Activated CD4-positive, alpha-beta T cell treated with anti-CD3 and anti-CD28 coated beads, Interleukin-2, amount 50 U/mL, for 48 hours (primary cell): Measurements from ENCODE around the gene FNDC8.
A peak's percentile ranks its signal among the peaks of the same experiment; 100 is the strongest.
"Not testable (repeated sequence)": the region's sequence is repeated elsewhere in the genome, so short reads cannot be mapped to it uniquely, and the experiment has no call there.

Experiments used
- DNase-seq, 2 experiments: peaks; one replicate each; pipeline ENCODE4 v3.0.0-alpha.2; 2020

Gene FNDC8

DNA sequence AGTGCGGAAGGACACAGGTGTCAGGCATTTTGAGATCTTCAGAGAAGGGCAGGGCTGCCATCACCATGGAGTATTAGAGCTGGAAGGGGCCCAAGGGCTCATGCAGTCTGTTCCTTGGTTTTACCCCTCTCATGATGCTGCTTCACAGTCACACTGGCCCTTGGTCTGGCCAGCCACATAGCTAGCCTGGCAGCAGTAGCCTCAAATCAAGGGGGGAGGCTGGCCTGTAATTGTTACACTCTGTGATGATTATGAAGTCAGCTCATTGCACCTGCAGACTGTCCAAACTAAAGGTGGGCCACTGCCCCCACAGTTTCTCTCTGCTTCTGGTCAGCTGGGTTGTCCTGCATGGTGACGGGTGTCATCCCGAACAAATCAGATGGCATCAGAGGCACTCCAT, at the start of gene FNDC8:
FNDC8 (plus strand) TSS at position 301 of the 400 bp plus-strand sequence; CDS start at position 380, 79 bp downstream.
- DNase-seq = no peak

DNA sequence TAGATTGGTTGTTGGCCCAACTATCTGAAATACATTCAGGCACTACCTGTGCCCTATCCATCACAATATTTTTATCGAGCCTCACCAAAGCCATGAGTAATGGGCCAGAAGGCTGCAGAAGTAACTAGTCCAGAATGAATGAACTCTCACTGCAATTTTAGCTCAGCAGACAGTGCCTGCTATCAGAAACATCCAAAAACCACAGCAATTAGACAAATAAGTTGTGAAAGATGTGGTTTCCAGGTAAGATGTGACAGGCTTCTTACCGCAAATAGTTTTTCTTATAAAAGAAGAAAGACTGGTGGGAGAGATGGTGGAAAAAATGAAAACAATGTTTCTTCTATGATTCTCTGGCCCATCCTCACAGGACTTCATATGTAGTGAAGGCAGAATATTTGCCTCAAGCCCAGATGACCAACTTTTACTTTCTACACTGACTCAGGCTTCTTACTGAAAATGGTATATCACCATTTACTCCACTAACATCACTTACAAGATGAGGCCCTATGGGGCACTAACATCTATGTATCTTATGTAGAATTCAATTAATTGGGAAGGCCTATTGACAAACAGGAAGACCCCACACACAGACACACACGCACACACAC, 48.1 kb upstream of the FNDC8 start:
- no peak for DNase-seq

DNA sequence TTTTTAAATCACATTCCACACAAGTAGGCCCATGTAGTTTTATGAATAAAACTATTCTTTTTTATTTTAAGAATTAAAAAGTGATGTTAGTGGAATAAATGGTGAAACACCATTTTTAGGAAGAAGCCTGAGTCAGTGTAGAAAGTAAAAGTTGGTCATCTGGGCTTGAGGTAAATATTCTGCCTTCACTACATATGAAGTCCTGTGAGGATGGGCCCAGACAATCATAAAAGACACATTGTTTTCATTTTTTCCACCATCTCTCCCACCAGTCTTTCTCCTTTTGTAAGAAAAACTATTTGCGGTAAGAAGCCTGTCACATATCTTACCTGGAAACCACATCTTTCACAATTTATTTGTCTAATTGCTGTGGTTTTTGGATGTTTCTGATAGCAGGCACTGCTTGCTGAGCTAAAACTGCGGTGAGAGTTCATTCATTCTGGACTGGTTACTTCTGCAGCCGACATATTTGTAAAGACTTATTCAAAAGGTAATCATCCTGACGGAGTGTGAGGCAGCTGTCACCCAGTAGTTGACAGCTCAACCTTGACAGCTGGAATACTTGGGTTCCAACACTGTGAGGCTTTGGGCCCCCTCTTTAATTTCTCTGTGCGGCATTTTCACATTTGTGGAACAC, 47.3 kb upstream of the FNDC8 start:
- DNase-seq = no peak

- DNase-seq = no peak
Observed at GRCh38 chr17:35074711-35075707, 46.4 kb upstream of the FNDC8 start.

DNA sequence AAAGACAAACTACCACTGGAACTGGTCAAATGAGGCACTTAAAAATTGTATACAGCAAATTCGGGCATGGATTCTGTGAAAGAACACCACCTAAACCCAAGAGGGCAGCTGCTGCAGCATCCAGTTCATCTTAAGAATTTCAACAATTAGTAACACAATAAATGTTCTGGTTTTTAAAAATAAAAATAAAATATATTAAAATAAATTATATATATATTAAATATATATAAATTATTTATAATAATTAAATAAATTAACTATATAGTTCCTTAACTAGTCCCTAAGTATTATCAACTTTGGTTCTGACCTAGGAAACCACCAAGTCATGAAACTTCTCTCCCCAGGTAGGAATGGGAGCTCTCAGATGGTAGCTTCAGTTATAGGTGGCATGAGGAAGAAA, 44.5 kb upstream of the FNDC8 start:
- DNase-seq = no peak

GRCh38 chr17:35079547-35080423, 41.6 kb upstream of the FNDC8 start:
- DNase-seq = no peak

- DNase-seq = no peak
Observed at GRCh38 chr17:35080536-35080935, 40.9 kb upstream of the FNDC8 start.

GRCh38 chr17:35081638-35082037, 39.8 kb upstream of the FNDC8 start:
- DNase-seq = no peak

- no peak for DNase-seq
Observed at GRCh38 chr17:35082073-35082657, 39.2 kb upstream of the FNDC8 start.

- no peak for DNase-seq
Observed at GRCh38 chr17:35083071-35083470, 38.3 kb upstream of the FNDC8 start.

DNA sequence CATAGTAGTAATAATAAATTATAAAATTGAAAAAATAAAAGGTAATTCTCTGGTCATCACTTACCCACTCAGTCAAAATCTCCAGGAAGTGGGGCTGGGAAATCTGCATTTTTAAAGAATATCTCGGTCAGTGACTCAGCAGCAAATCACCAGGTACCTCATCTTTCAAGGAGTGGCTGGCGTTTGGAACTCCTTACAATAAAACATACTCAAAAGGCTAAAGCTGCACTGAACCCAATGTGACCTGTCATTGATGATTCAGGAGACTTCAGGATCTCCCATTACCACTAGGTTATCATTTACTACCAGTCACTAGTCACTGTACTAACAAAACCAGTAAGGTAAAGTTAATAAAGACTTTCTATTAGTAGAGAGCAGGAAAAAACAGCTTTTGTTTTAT, 36.4 kb upstream of the FNDC8 start:
- no peak for DNase-seq

GRCh38 chr17:35086164-35086563, 35.3 kb upstream of the FNDC8 start:
- no peak for DNase-seq

DNA sequence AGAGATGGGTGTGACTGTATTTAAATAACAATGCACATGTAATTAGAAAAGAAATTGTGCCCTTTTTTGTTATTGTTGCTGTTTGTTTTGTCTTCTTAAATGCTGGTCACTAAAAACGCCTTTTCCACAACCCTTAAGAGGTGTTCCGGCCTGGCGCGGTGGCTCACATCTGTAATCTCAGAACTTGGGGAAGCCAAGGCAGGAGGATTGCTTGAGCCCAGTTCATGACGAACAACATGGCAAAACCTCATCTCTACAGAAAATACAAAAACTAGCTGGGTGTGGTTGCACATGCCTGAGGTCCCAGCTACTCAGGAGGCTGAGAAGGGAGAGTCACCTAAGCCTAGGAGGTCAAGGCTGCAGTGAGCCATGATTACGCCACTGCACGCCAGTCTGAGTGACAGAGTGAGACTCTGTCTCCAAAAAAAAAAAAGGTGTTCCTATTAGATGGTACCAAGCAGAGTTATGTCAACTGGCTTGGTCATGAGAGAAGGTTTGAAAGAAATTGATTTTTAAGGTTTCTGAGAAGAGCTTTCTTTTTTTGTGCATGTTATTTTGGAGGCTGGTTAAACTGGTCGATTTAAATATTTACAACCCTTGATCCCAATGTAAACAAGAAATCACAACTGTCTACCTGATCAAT, 34.4 kb upstream of the FNDC8 start:
- DNase-seq = no peak

DNA sequence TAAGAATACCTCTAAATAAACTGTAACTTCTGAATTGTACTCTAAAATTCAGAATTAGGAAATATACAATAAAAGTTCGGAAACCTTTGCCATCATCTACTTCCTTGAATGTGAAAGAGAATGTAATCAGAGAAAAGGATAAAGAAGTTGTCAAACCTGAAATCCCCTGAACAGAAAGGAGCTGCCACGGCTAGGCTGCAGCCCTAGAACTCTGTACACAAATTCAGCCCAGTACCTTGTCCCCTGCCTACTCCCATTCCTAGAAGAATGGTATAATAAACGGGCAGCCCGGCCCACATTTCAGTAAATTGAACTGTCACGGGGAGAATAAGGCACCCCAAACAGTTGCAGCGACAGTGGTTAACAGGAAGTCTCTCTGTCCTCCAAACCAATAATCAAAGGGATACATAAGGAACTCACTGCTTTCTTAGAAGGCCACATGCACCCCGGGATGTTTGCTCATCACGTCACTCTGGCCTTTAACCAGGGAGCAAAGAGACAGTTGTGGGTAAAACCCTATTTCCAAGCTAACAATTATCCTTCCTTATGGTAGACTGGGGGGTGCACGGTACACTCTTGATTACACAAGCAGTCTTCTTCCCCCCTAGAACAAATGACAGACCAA, 33.6 kb upstream of the FNDC8 start:
- peak; percentile 37 to 40 for DNase-seq

DNA sequence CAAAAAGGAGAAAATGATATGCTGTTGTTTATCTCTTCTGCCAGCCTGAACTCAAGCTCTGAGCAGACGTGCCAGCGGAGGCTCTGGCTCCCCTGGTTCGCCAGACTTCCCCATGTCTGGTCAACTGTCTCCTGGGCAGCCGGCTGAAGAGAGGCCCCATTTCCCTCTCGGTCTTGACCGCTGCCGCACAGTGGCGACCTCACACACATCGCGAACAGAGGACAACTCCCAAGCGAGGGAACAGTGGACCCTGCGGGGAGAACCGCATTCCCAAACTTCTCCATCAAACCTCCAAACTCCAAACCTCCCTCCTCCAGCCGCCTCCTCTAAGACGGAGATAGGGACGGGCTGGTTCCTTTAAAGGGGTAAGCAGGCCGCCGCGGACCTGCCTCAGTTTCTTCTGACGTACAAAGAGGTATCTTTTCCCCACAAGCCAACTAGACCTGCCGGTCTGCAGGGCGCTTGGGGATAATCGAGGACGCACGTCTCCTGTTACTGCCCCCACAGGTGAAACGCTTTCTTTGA, 33.0 kb upstream of the FNDC8 start:
- DNase-seq = peak in 1 of 2 experiments; percentile 23

GRCh38 chr17:35088881-35089585, 32.4 kb upstream of the FNDC8 start:
- peak; percentile 87 for DNase-seq

DNA sequence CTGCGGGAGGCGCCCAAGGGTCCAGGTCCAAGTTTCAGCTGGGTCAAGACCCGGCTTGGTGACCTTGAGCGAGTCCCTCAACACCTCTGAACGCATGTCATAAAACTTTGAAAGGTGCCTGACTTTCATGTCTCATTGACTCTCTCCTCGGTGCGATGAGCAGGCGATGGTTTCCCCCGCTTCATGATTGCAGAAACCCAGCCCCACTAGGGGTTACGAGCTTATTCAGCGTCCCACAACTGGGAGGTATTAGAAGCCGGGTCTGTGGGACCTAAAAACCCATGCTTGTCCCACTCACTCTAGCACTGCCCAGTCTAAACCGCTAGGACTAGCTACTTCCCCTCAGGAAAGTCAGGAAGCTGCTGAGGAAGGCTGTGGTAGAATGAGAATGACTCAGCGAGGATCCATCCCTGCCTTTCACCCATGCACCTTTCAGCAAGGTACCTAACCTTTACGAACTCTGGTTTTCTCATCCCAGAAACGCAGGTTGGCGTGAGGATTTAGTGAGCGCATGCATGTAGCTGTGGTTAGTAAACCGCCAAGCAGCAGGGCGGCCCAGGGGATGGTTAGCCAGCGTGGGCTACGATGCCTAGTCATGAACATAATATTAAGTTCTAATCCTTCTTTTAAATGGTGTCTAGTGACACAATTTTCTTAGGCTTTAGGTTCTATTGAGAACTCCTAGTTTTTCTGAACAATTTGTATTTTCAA, 31.7 kb upstream of the FNDC8 start:
- peak; percentile 55 to 68 for DNase-seq

DNA sequence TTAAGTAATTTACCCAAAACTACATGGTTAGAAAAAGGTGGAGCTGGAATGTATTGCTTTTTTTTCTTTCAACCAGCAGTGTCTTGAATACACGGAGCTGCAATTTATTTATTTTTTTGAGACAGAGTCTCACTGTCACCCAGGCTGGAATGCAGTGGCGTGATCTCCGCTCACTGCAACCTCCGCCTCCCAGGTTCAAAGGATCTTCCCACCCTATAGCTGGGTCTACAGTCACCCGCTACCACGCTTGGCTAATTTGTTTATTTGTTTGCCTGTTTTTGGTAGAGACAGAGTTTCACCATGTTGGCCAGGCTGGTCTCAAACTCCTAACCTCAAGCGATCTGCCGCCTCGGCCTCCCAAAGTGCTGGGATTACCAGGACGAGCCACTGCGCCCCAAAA, 30.7 kb upstream of the FNDC8 start:
- not testable (repeated sequence) for DNase-seq

- DNase-seq = no peak
Observed at GRCh38 chr17:35094902-35095301, 26.5 kb upstream of the FNDC8 start.

DNA sequence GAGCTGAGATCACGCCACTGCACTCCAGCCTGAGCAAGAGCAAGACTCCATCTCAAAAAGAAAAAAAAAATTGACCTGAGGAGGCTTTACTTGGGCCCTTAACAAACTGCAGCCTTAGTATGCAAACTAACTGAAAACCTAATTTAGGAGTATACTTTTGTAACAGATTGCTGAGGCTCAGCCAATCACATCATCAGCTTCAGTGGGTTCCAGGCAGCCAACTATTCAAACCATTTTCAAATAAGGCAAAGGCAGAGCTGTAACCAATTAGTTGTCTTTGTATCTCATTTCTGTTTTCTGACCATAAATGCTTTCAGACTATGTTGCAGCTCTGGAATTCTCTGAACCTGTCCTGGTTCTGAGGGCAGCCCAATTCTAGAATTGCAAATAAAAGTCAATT, 25.7 kb upstream of the FNDC8 start:
- no peak for DNase-seq
